ENCODE measurements around the gene SP7.
"Not testable (repeated sequence)": the region's sequence is repeated elsewhere in the genome, so short reads cannot be mapped to it uniquely, and the experiment has no call there.

Gene SP7

GRCh38 chr12:53336181-53336681, at the start of gene SP7:
Gene SP7 (minus strand): TSS chr12:53336354. CDS start chr12:53335646, 708 bp downstream.
- no peak for DNase-seq (ENCODE audit: low read depth)

GRCh38 chr12:53383258-53383657, 47.1 kb upstream of the SP7 start:
- no peak for DNase-seq (ENCODE audit: low read depth)

DNA sequence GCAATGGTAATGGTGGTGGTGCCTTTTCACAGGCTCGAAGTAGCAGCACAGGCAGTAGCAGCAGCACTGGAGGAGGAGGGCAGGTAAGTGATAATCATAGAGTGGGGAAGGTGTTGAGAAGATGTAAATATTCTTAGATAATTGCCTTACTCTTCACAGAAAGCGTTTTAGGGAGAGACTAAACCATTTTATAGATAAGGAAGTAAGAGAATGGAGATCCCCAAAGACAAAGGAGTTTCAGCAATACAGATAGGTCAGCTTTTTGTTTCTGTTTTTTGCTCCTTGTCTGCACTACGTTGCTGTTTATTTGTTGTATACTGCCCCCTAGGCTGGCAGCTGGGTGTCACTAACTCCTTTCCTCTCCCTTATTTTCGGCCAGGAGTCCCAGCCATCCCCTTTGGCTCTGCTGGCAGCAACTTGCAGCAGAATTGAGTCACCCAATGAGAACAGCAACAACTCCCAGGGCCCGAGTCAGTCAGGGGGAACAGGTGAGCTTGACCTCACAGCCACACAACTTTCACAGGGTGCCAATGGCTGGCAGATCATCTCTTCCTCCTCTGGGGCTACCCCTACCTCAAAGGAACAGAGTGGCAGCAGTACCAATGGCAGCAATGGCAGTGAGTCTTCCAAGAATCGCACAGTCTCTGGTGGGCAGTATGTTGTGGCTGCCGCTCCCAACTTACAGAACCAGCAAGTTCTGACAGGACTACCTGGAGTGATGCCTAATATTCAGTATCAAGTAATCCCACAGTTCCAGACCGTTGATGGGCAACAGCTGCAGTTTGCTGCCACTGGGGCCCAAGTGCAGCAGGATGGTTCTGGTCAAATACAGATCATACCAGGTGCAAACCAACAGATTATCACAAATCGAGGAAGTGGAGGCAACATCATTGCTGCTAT, 45.8 kb upstream of the SP7 start:
- DNase-seq (ENCODE audit: low read depth): peak; percentile 82

- peak; percentile 53 for DNase-seq (ENCODE audit: low read depth)
These were observed 44.9 kb upstream of the SP7 start for GRCh38 chr12:53380794-53381730.

DNA sequence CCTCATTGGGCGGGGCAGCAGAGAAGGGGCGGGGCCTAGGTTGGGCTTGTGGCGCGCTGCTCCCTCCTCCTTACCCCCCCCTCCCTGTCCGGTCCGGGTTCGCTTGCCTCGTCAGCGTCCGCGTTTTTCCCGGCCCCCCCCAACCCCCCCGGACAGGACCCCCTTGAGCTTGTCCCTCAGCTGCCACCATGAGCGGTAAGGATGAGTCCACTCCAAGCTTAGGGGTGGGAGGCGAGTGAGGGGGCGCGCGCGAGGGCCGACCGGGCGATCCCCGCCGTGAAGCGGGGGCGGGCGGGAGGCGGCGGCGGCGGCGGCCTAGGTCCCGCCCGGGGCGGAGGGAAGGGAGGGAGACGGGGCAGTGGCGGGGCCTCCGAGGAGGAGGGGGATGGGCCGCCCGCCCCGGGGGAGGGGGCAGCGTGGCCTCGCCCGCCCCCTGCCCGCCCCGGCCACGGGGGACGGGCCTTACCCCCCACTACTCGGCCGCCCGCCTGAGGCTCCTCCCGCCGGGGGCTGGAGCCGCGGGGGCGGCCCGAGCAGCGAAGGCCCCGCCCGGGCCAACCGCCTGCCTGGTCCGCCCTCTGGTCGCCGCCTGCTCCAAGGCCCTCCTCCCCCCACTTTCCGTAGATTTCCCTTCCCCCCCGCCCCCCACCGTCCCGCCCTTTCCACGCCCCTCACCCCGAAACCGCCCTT, 44.1 kb upstream of the SP7 start, which contains the start of gene SP1:
SP1 (plus strand) TSS at position 73 of the 690 bp plus-strand sequence; CDS start at position 189, 116 bp downstream.
- peak; percentile 97 for DNase-seq (ENCODE audit: low read depth)

DNA sequence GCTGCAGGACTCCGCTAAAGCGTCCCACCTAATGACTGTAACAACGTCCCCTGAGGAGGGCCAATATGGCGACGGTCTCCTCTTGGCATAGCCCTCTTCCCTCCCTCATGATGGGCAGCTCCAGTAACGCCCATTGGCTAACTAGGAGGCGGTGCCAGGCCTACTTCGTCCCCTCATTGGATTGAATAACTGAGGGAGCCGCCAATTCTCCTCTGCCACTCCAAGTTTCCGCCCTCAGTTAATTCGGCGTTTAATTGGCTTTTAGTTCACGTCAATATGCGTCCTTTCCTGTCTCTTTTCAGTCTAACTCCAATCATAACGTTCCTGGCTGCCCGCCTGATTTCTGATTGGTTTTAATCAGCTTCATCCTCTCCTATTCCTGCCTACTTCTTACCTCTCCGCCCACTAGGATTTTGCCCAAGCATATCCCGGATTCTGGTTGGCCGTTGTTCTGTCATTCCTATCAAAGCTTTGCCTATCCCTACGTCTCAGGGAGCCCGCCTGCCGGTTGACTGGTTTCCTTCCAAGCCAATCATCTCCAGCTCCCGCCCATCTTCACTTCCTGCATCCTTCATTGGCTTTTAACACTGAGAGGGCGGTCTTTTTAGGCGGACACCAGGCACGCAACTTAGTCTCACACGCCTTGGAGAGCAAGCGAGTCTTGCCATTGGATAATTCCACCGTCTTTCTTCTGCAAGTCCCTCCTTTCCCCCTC, 43.4 kb upstream of the SP7 start:
- peak; percentile 100 for DNase-seq (ENCODE audit: low read depth)

DNA sequence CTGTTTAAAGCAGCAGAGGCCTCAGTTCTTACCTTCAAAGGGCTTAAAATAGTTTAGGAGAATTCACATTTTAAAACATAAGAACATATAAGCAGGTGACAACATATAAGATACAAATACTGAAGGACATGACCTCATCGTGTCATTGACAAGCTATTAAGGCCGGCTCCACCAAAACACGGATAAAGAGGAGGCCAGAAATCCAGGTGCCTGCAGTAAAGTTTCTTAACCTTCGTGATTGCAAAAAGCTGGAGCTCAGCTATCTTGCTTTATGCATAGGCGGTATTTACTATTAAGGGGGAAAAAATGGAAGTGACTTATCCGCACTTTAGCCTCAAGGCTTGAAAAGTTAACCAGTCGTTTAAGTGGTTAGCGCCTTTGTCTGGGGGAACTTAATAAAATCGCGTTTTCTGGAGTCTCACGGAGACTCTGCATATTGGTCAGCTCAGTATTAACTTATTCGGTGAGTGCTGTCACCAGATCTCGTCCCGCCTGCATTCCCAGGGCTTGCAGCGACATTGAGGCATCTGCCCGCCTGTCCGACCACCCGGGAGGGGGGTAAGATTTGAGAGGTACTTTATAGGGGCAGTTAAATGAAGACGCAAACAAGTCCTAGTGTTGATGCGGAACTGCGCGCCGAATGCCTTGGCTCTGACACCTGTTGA, 42.7 kb upstream of the SP7 start:
- DNase-seq (ENCODE audit: low read depth): no peak

DNA sequence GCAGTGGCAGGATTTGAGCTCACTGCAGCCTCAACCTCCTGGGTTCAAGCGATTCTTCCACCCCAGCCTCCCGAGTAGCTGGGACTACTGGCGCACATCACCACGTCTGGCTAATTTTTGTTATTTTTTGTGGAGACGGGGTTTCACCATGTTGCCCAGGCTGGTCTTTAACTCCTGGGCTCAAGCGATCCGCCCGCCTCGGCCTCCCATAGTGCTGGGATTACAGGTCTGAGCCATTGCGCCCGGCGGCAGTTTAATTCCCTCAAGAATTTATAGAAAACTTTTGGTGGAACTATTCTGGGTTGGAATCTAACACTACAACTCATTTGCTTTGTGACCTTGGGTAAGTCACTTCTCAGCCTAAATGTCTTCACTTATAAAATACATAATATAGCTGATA, 42.1 kb upstream of the SP7 start:
- no peak for DNase-seq (ENCODE audit: low read depth)

DNA sequence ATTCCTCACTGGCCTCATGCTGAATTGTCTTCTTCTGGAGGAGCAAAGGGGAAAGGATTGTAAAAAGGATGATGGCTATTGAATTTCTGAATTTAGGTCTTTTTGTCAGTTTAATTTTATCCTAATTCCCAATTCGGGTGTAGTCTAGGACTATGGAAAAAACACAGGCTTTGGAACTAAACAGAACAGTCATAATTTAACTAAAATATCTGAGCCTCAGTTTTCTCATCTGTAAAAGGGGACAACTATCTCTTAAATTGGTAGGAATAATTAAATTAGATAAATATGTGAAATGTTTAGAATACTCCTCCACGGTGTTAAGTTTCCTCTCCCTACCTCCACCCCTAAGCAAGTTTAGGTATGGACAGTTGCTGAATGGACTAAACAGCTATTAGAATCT, 40.6 kb upstream of the SP7 start:
- DNase-seq (ENCODE audit: low read depth): no peak

GRCh38 chr12:53374277-53374676, 38.1 kb upstream of the SP7 start:
- not testable (repeated sequence) for DNase-seq (ENCODE audit: low read depth)

DNA sequence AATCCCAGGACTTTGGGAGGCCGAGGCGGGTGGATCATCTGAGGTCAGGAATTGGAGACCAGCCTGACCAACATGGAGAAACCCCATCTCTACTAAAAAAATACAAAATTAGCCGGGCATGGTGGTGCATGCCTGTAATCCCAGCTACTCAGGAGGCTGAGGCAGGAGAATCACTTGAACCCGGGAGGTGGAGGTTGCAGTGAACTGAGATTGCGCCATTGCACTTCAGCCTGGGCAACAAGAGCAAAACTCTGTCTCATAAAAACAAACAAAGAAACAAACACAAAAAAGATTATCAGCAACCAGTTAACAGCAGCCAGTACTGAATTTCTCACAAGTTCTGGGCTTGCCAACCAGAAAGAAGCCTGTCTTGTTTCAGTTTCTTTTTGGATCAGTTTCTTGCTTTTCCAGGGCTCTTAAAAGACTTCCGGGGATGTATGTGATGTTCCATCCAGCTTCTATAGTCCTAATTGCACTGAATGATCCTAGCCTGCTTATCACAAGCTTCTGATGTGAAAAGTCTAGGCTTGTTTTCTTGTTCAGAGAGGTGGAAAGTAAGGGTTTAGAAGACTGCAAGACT, 37.5 kb upstream of the SP7 start:
- peak; percentile 27 for DNase-seq (ENCODE audit: low read depth)

GRCh38 chr12:53365245-53365904, 29.2 kb upstream of the SP7 start:
- DNase-seq (ENCODE audit: low read depth): no peak

DNA sequence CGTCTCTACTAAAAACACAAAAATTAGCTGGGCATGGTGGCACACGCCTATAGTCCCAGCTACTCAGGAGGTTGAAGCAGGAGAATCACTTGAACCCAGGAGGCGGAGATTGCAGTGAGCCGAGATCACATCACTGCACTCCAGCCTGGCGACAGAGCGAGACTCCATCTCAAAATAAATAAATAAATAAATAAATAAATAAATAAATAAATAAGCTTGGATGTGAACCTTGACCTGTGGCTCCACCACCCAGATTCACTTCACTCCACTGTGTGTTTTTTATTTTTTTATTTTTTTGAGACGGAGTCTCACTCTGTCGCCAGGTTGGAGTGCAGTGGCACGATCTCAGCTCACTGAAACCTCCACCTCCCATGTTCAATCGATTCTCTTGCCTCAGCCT, 25.5 kb upstream of the SP7 start:
- not testable (repeated sequence) for DNase-seq (ENCODE audit: low read depth)

- no peak for DNase-seq (ENCODE audit: low read depth)
These were observed 22.8 kb upstream of the SP7 start for GRCh38 chr12:53358836-53359419.

DNA sequence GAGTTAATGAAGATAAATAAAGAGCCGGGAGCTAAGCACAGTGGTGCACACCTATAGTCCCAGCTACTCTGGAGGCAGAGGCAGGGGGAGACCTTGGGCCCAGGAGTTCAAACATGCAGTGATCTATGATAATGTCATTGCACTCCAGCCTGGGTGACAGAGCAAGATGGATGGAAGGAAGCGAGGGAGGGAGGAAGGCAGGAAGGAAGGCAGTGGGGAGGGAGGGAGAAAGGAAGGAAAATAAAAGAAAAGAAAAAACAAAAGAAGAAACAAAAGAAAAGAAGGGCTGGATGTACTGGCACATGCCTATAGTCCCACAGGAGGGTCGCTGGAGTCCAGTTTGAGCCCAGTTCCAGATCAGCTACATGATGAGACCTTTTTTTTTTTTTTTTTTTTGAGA, 19.0 kb upstream of the SP7 start:
- DNase-seq (ENCODE audit: low read depth): no peak

GRCh38 chr12:53353257-53353655, 17.1 kb upstream of the SP7 start:
- no peak for DNase-seq (ENCODE audit: low read depth)

DNA sequence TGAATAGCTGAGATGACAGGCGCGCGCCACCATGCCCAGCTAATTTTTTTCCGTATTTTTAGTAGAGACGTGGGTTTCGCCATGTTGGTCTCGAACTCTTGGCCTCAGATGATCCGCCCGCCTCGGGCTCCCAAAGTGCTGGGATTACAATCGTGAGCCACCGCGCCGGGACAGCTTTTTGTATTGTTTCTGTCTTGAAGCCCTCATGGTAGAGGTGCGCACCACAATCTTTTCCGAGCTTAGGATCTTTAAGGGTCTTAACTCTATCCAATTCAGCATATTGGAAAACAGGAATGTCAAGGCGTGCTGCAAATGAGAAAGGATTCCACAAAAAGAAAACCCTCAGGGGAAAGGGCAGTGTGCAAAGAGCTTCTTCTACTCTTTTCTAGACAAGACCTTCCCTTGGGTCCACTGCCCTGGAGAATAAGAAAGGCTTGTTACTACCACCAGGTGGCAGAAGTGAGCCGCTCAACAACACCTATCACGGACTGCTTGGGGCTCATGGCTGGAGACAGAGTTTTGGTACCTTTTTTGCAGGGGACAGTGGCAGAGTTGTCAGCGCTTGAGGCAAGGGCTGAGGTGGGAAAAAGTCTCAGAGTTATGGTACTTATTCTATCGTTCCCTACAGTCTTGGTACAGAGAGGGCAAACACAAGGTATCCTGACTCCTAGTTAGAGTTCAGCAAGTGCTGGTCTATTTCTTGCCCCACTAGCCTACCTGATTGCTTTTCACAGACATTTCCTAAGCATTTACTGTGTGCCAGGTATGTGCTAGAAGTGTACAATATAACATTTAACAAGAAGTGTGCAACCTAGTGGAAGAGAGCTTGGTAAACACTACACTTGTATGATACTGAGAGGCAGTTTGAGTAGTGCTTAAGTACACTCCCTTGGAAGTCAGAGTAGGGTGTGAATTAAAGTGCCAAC, 16.4 kb upstream of the SP7 start:
- peak; percentile 71 for DNase-seq (ENCODE audit: low read depth)

GRCh38 chr12:53347905-53348304, 11.8 kb upstream of the SP7 start:
- no peak for DNase-seq (ENCODE audit: low read depth)

Measured in fibroblast of gingiva (primary cell).